Gastroesophageal sphincter (tissue), 3 donors: ENCODE results near the gene DUS1L.

ENCODE experiments used
- CTCF ChIP-seq, 4 experiments: fragments of 200-600 bp in 2 of 4; fragments of 450-650 bp in 2 of 4; sonication (generic) in 1 of 4; IDR thresholded peaks; one replicate each; pipeline ENCODE4 v1.5.1; 2017 to 2019; ENCODE audit warnings: antibody characterized with exemption in 4 of 4, mild to moderate bottlenecking in 2 of 4, moderate library complexity in 2 of 4
- POLR2AphosphoS5 ChIP-seq: sonication (generic); formaldehyde crosslinking; IDR thresholded peaks from one replicate; pipeline ENCODE4 v1.6.1; 2017; ENCODE audit warnings: antibody characterized with exemption

GRCh38 chr17:82023447-82024241, 42.0 kb downstream of the DUS1L start:
- TF ChIP-seq CTCF (IDR thresholded peaks at IDR 0.05) = no peak
- no peak for TF ChIP-seq POLR2AphosphoS5
